GM21737 (cell line): Measurements from ENCODE around the gene TOMM70.
A peak's percentile ranks its signal among the peaks of the same experiment; 100 is the strongest.
"Not testable (repeated sequence)": the region's sequence is repeated elsewhere in the genome, so short reads cannot be mapped to it uniquely, and the experiment has no call there.

Source experiments
- ATAC-seq: cut with Tn5 transposase; IDR thresholded peaks from one replicate; pipeline ENCODE4 v1.9.1; 2021; ENCODE audit warnings: mild to moderate bottlenecking, moderate library complexity; ENCODE audit not compliant: unreplicated experiment

TOMM70 gene

DNA sequence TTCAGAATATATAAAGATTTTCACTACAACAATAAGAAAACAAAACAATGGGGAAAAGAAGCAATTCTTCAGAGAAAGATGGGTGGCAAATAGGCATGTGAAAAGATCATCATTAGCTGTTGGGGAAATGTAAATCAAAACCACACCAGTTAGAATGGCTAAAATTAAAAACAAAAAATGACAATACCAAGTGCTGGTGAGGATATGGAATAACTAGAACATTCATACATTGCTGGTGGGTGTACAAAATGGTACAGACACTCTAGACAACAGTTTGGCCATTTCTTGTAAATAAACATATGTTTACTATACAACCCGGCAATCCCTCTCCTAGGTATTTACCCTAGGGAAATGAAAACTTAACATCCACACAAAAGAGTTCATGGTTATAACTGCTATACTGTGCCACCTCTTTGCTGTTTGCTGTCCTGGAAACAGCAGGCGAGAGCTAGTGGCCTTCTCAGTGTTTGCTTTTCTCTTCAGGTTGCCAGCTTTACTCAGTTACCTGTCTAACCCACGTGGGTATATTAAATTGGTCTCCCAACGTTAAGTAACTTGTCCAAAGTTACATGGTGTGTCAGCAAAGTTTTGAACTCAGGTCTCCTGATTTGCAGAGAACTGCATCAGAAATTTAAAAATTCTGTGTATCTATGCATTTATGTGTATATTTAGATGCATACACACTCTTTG is 70.9 kb downstream of the TOMM70 start:
- ATAC-seq = no peak

DNA sequence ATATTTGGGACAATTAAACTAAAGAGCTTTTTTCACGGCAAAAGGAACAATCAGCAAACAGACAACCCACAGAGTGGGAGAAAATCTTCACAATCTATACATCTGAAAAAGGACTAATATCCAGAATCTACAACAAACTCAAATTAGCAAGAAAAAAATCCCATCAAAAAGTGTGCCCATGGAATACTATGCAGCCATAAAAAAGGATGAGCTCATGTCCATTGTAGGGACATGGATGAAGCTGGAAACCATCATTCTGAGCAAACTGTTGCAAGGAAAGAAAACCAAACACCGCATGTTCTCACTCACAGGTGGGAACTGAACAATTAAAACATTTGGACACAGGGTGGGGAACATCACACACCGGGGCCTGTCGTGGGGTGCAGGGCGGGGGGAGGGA is 73.5 kb downstream of the TOMM70 start:
- not testable (repeated sequence) for ATAC-seq

DNA sequence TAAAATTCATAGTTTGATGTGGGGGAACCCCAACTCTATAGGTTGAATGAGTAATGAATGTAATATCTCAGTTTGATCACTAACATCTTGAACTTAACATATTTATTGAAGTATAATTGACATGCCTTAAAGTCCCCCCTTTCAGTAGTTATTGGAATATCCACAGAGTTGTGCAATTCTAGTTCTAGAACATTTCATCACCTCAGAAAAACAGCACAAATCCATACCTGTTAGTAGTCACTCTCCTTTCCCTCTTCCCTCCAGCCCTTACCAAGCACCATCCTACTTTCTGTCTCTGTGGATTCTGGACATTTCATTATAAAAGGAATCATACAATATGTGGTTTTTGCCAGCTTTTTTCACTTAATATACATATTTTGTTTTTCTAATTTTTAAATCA is 75.1 kb downstream of the TOMM70 start:
- ATAC-seq = no peak

DNA sequence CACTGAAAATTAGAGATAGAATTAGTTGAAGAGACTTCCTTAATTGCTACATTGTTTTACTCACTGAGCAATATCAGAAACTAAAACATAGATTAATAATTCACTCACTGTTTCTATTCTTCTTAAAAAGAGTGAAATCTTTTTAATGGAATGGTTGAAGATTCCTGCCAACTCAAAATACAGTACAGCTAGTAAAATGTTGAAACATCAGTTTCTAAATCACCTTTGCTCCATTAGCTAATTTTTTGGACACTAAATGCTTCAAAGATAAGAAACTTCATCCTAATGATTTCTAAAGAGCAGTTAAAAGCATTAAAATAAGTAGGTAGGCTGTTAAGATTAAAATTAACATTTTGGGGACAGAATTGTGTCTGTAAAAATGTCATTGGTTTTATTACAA is 76.8 kb downstream of the TOMM70 start:
- no peak for ATAC-seq

DNA sequence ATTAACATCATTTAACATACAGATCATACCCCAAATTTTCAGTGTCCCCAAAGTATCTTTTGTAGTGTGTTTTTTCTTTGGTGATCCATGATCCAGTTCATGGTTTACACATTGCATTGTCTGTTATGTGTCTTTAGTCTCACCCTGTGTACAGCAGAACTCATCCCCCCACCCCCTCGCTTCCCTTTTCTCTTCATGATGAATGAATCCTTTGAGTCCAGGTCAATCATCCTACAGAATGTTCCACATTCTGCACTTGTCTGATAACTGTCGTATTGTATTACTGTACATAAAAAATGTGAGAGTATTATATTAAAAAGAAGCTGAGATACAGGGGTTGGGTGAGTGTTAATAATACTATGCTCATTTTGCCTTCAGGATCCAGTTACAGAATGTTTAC is 80.9 kb downstream of the TOMM70 start:
- ATAC-seq = no peak

DNA sequence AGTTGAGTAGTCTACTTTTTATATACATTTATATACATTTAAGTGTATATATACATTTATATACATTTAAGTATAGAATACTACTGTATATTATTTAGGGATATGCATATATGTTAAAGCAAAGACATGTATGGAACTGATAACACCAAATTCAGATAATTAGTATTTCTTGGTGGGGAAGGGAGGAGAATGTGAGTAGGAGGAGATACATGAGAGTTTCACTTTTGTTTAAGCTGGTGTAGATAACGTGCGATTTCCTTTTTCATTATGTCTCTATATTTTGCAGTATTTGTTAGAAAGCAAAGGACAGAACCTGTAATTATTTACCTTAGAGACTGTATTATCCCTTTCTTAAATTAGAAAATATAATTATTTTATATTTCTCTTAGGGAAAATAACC is 83.0 kb downstream of the TOMM70 start:
- no peak for ATAC-seq

DNA sequence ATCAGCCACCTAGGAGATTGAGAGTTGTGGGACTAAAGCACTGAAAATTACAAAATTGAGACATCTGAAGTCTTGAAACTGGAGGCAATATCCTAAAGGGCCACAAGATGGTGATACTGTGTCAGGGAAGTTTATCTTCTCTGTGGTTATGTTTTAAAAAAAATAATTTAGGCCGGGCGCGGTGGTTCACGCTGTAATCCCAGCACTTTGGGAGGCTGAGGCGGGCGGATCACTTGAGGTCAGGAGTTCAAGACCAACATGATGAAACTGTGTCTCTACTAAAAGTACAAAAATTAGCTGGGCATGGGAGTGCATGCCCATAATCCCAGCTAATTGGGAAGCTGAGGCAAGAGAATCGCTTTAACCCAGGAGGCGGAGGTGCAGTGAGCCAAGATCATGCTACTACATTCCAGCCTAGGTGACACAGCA is 84.2 kb downstream of the TOMM70 start:
- ATAC-seq = peak; percentile 66
